HepG2 (cell line): ENCODE results near the gene C1R. TPM values are rescaled to one million over a fixed set of nuclear protein-coding genes. Genes with fewer than 3 reads are reported as not detected.

ENCODE experiments used
- AHDC1 ChIP-seq: sonication (generic); formaldehyde crosslinking; IDR thresholded peaks from 2 replicates; pipeline ENCODE4 v1.5.1; 2020; ENCODE audit warnings: mild to moderate bottlenecking, missing genetic modification reagents, borderline replicate concordance
- BCL6 ChIP-seq: IDR thresholded peaks from 2 replicates; pipeline ENCODE4 v1.6.1; 2016; ENCODE audit warnings: missing genetic modification reagents, missing compliant biosample characterization
- BHLHE40 ChIP-seq: IDR thresholded peaks from 2 replicates; pipeline ENCODE4 v1.6.1; 2011; ENCODE audit warnings: low read length, improper control_type of control experiment
- CEBPG ChIP-seq: IDR thresholded peaks from 2 replicates; pipeline ENCODE4 v1.6.1; 2016
- CENPX ChIP-seq: sonication (generic); formaldehyde crosslinking; IDR thresholded peaks from 2 replicates; pipeline ENCODE4 v1.9.0; 2021; ENCODE audit warnings: mild to moderate bottlenecking, missing genetic modification reagents, moderate library complexity
- EHMT2 ChIP-seq: fragments of 200-600 bp; sonication (generic); IDR thresholded peaks from 2 replicates; pipeline ENCODE4 v1.7.0; 2017; ENCODE audit warnings: antibody characterized with exemption, low read depth, low read length, borderline replicate concordance
- FOXA3 ChIP-seq: IDR thresholded peaks from 2 replicates; pipeline ENCODE4 v1.6.1; 2016; ENCODE audit warnings: missing genetic modification reagents, missing compliant biosample characterization
- GATAD2A ChIP-seq: IDR thresholded peaks from 2 replicates; pipeline ENCODE4 v1.6.1; 2016
- MLX ChIP-seq: IDR thresholded peaks from 2 replicates; pipeline ENCODE4 v1.6.1; 2016
- NCOR1 ChIP-seq: fragments of 200-600 bp; sonication (generic); IDR thresholded peaks from 2 replicates; pipeline ENCODE4 v1.7.0; 2017; ENCODE audit warnings: antibody characterized with exemption, low read length, borderline replicate concordance
- NFAT5 ChIP-seq: sonication (generic); formaldehyde crosslinking; IDR thresholded peaks from 2 replicates; pipeline ENCODE4 v1.4.0; 2020; ENCODE audit warnings: missing genetic modification reagents
- NR2C2 ChIP-seq: sonication (generic); formaldehyde crosslinking; IDR thresholded peaks from 2 replicates; pipeline ENCODE4 v1.4.0; 2020; ENCODE audit warnings: missing genetic modification reagents, mild to moderate bottlenecking, moderate library complexity, borderline replicate concordance
- NR2F6 ChIP-seq, 2 experiments: IDR thresholded peaks; 2 replicates each; pipeline ENCODE4 v1.6.1; 2016; ENCODE audit warnings: antibody characterized with exemption in 1 of 2, mild to moderate bottlenecking in 1 of 2
- PHF20 ChIP-seq: sonication (generic); formaldehyde crosslinking; IDR thresholded peaks from 2 replicates; pipeline ENCODE4 v1.5.0; 2020; ENCODE audit warnings: mild to moderate bottlenecking, missing genetic modification reagents
- PRPF4 ChIP-seq: fragments of 200-400 bp; formaldehyde crosslinking; IDR thresholded peaks from 2 replicates; pipeline ENCODE4 v1.6.1; 2016; ENCODE audit warnings: low read length, low read depth; ENCODE audit not compliant: poor library complexity, severe bottlenecking
- SAP130 ChIP-seq: IDR thresholded peaks from 2 replicates; pipeline ENCODE4 v1.6.1; 2016; ENCODE audit warnings: low read depth
- ZNF644 ChIP-seq: IDR thresholded peaks from 2 replicates; pipeline ENCODE4 v1.6.1; 2016; ENCODE audit warnings: low read depth
- polyA plus RNA-seq, 8 experiments: library from polyadenylated mRNA; depleted of rRNA in 3 of 8; stranded (reverse) in 7 of 8; unstranded in 1 of 8; fragments of >200 nt; fragmentation: Illumina TruSeq in 4 of 8; extraction: Trizol in 4 of 8; gene quantifications; 2 replicates each; pipeline versions ENCODE4 v1.2.1 to v1.2.3, GENCODE V29; 2011 to 2016; ENCODE audit warnings: low read depth in 4 of 8, missing spikeins in 1 of 8, mixed read lengths in 1 of 8; ENCODE audit not compliant: insufficient read depth in 1 of 8
- total RNA-seq, 5 experiments: library from RNA; depleted of rRNA; stranded (reverse); fragments of >200 nt; fragmentation: Illumina TruSeq; extraction: Trizol; gene quantifications; 2 replicates each; pipeline ENCODE4 v1.2.3, GENCODE V29; 2016; ENCODE audit warnings: low read depth in 1 of 5

C1R gene
- total and polyA plus RNA-seq, 2 of the 13 experiments (the other 11 are each of a cell fraction or from before 2014, with no cell fraction given): 3.5 to 6.5 TPM

DNA sequence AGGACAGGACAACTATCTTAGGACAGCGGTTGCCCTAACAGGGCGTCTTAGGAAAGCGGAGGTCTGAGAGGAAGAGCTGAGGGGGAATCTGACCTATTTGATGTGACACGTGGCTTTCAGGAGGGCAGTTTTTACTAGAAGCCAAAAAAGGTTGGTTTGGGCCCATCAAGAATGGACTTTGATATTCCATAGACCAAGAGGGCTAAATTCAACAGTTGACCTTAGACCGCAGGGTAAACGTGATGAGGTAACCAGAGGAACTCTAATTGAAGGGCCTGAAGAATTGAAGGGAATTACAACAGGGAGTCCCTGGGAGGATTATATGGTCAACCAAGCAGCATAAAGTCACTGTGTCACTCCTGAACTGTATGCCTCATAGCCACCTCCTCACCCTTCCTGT is 20.2 kb downstream of the C1R start (continued):
- TF ChIP-seq MLX (CRISPR knock-in tag) (0 out of 2 replicates have a peak, but pooled peaks have one; percentile 23), PRPF4 (no peak), EHMT2 (0 out of 2 replicates have a peak, but pooled peaks have one; percentile 36), AHDC1 (CRISPR knock-in tag) (peak; percentile 62; the same call in 1 of the 2 replicates), BHLHE40 (0 out of 2 replicates have a peak, but pooled peaks have one; percentile 13), PHF20 (no peak), SAP130 (CRISPR knock-in tag) (0 out of 2 replicates have a peak, but pooled peaks have one; percentile 38), FOXA3 (CRISPR knock-in tag) (peak; percentile 23; the same call in 1 of the 2 replicates), ZNF644 (peak; percentile 77; the same call in 1 of the 2 replicates), NR2C2 (peak; percentile 69), NCOR1 (peak; percentile 68), CEBPG (CRISPR knock-in tag) (peak; percentile 28; the same call in 1 of the 2 replicates), BCL6 (CRISPR knock-in tag) (peak; percentile 67), CENPX (CRISPR knock-in tag) (no peak), GATAD2A (CRISPR knock-in tag) (peak; percentile 32; the same call in 1 of the 2 replicates), NFAT5 (CRISPR knock-in tag) (no peak), NR2F6 (IDR thresholded peaks at IDR 0.05) (peak; percentile 81), NR2F6 (CRISPR knock-in tag; IDR thresholded peaks at IDR 0.05) (peak; percentile 48; the same call in 1 of the 2 replicates)
